Measurements from ENCODE around the gene INSRR. TPM values are rescaled to one million over a fixed set of nuclear protein-coding genes. Genes with fewer than 3 reads are reported as not detected.

Gene INSRR
- total RNA-seq, 2 donors from 2014 or later: not detected

- Histone ChIP-seq H3K4me1 (peaks cover 7% of the 10 kb centered on the region), H3K9ac (ENCODE audit: low read depth in 2 of 2, low read length in 2 of 2) (no peak overlapping the region), H3K9me3 (no peaks in the 10 kb centered on the region), H3K27ac (no peak overlapping the region), H3K36me3 (no peaks in the 10 kb centered on the region), H3K27me3 (peaks cover 43% of the 10 kb centered on the region), H3K4me3 (peak overlapping the region; percentile 27)
- intact Hi-C loops (cut with DNase I): loop anchor here (10.0 kb wide), 1 partner anchor 235 kb away; no protein-coding TSS in a partner anchor
- peak; percentile 86 for TF ChIP-seq CTCF (IDR thresholded peaks at IDR 0.05)
- peak; percentile 49 for DNase-seq
Measured at GRCh38 chr1:156860113-156860627, 1.3 kb upstream of the INSRR start.

GRCh38 chr1:156859523-156860112 is 701 bp upstream of the INSRR start:
- no peak overlapping the region for H3K9ac ChIP-seq (ENCODE audit: low read depth in 2 of 2, low read length in 2 of 2)
- H3K4me3 ChIP-seq: peak overlapping the region; percentile 27
- H3K9me3 ChIP-seq: no peaks in the 10 kb centered on the region
- H3K36me3 ChIP-seq: no peaks in the 10 kb centered on the region
- TF ChIP-seq CTCF (IDR thresholded peaks at IDR 0.05): no peak
- peaks cover 7% of the 10 kb centered on the region for H3K4me1 ChIP-seq
- H3K27ac ChIP-seq: no peak overlapping the region
- DNase-seq: no peak
- H3K27me3 ChIP-seq: peaks cover 43% of the 10 kb centered on the region
- intact Hi-C loops (cut with DNase I): loop anchor here (10.0 kb wide), 1 partner anchor 235 kb away; no protein-coding TSS in a partner anchor

GRCh38 chr1:156858555-156858956 is 361 bp downstream of the INSRR start:
- Histone ChIP-seq H3K9me3 (no peaks in the 10 kb centered on the region), H3K27ac (no peak overlapping the region), H3K9ac (ENCODE audit: low read depth in 2 of 2, low read length in 2 of 2) (no peak overlapping the region), H3K27me3 (peaks cover 43% of the 10 kb centered on the region), H3K4me1 (peaks cover 7% of the 10 kb centered on the region), H3K36me3 (no peaks in the 10 kb centered on the region), H3K4me3 (no peak overlapping the region)
- no peak for TF ChIP-seq CTCF (IDR thresholded peaks at IDR 0.05)
- DNase-seq: no peak
- intact Hi-C loops (cut with DNase I): no loop called here

GRCh38 chr1:156857532-156857931 is 1.4 kb downstream of the INSRR start:
- Histone ChIP-seq H3K27me3 (peaks cover 43% of the 10 kb centered on the region), H3K9ac (ENCODE audit: low read depth in 2 of 2, low read length in 2 of 2) (no peak overlapping the region), H3K36me3 (no peaks in the 10 kb centered on the region), H3K4me3 (no peak overlapping the region), H3K27ac (no peak overlapping the region), H3K9me3 (no peaks in the 10 kb centered on the region), H3K4me1 (peaks cover 7% of the 10 kb centered on the region)
- intact Hi-C loops (cut with DNase I): no loop called here
- DNase-seq: no peak
- TF ChIP-seq CTCF (IDR thresholded peaks at IDR 0.05): no peak

- Histone ChIP-seq H3K4me3 (no peak overlapping the region), H3K27me3 (peaks cover 35% of the 10 kb centered on the region), H3K36me3 (no peaks in the 10 kb centered on the region), H3K9ac (ENCODE audit: low read depth in 2 of 2, low read length in 2 of 2) (no peak overlapping the region), H3K9me3 (no peaks in the 10 kb centered on the region), H3K4me1 (peaks cover 7% of the 10 kb centered on the region), H3K27ac (no peak overlapping the region)
- intact Hi-C loops (cut with DNase I): no loop called here
- no peak for DNase-seq
- no peak for TF ChIP-seq CTCF (IDR thresholded peaks at IDR 0.05)
Measured at GRCh38 chr1:156856282-156856785, 2.6 kb downstream of the INSRR start.
